Neural cell (in vitro differentiated cells): Measurements from ENCODE around the gene ERLIN1. TPM values are rescaled to one million over a fixed set of nuclear protein-coding genes. Genes with fewer than 3 reads are reported as not detected.

Source experiments
- H2AFZ ChIP-seq: fragments of 200-600, 300-800 bp; sonication (generic), shearing (Covaris generic); 2 replicates; pipeline ENCODE4 v1.6.0; 2014; ENCODE audit warnings: low read depth, mild to moderate bottlenecking, antibody characterized with exemption, low read length, moderate library complexity
- H3F3A ChIP-seq: fragments of 200-600 bp; shearing (Covaris generic); 2 replicates; pipeline ENCODE4 v1.6.1; 2016; ENCODE audit warnings: mild to moderate bottlenecking, moderate library complexity, mixed read lengths, antibody characterized with exemption, low read length; ENCODE audit not compliant: insufficient read depth, poor library complexity, severe bottlenecking
- H3K27ac ChIP-seq: fragments of 200-600, 300-800 bp; sonication (generic), shearing (Covaris generic); 2 replicates; pipeline ENCODE4 v1.5.1; 2014; ENCODE audit warnings: mild to moderate bottlenecking, low read length, moderate library complexity
- H3K27me3 ChIP-seq: fragments of 300-800, 200-600 bp; sonication (generic), shearing (Covaris generic); 2 replicates; pipeline ENCODE4 v1.6.0; 2014; ENCODE audit warnings: mild to moderate bottlenecking, low read depth, low read length, moderate library complexity; ENCODE audit not compliant: insufficient read depth
- H3K36me3 ChIP-seq: fragments of 300-800, 200-600 bp; sonication (generic), shearing (Covaris generic); 2 replicates; pipeline ENCODE4 v1.5.1; 2014; ENCODE audit warnings: mild to moderate bottlenecking, antibody characterized with exemption, low read length, moderate library complexity; ENCODE audit not compliant: insufficient read depth
- H3K4me2 ChIP-seq: fragments of 300-800, 200-600 bp; sonication (generic), shearing (Covaris generic); 2 replicates; pipeline ENCODE4 v1.6.0; 2014; ENCODE audit warnings: mild to moderate bottlenecking, low read length
- H3K4me3 ChIP-seq: fragments of 300-800, 200-600 bp; sonication (generic), shearing (Covaris generic); 2 replicates; pipeline ENCODE4 v1.5.1; 2014; ENCODE audit warnings: mild to moderate bottlenecking, low read length, moderate library complexity
- H3K79me2 ChIP-seq: fragments of 200-600 bp; shearing (Covaris generic); replicated peaks from 2 replicates; pipeline ENCODE4 v1.6.0; 2014; ENCODE audit warnings: mild to moderate bottlenecking, low read length, moderate library complexity; ENCODE audit not compliant: insufficient read depth
- H3K9ac ChIP-seq: fragments of 300-800, 200-600 bp; sonication (generic), shearing (Covaris generic); 2 replicates; pipeline ENCODE4 v1.6.1; 2016; ENCODE audit warnings: mild to moderate bottlenecking, low read length, mixed read lengths
- H3K9me2 ChIP-seq: fragments of 200-600 bp; shearing (Covaris generic); 2 replicates; pipeline ENCODE4 v1.6.1; 2016; ENCODE audit warnings: mild to moderate bottlenecking, low read length, mixed read lengths; ENCODE audit not compliant: insufficient read depth
- H3K9me3 ChIP-seq: fragments of 200-600, 300-800 bp; sonication (generic), shearing (Covaris generic); 2 replicates; pipeline ENCODE4 v1.6.1; 2016; ENCODE audit warnings: mild to moderate bottlenecking, mixed run types, low read length, moderate library complexity, mixed read lengths
- H4K20me1 ChIP-seq: fragments of 200-600 bp; shearing (Covaris generic); 2 replicates; pipeline ENCODE4 v1.6.1; 2016; ENCODE audit warnings: mild to moderate bottlenecking, mixed run types; ENCODE audit not compliant: insufficient read depth
- EP300 ChIP-seq: fragments of 450-650 bp; conservative IDR thresholded peaks from 2 replicates; pipeline ENCODE4 v1.6.1; 2014; ENCODE audit warnings: antibody characterized with exemption, mild to moderate bottlenecking, moderate library complexity; ENCODE audit not compliant: poor library complexity, severe bottlenecking
- EZH2 ChIP-seq: fragments of 200-600, 300-800 bp; shearing (Covaris generic), sonication (generic); IDR thresholded peaks from 2 replicates; pipeline ENCODE4 v1.6.1; 2014; ENCODE audit warnings: antibody characterized with exemption, low read length, borderline replicate concordance, mild to moderate bottlenecking; ENCODE audit not compliant: insufficient read depth, poor library complexity, severe bottlenecking
- MXI1 ChIP-seq: fragments of 450-650 bp; conservative IDR thresholded peaks from 2 replicates; pipeline ENCODE4 v1.6.1; 2014; ENCODE audit warnings: antibody characterized with exemption, mild to moderate bottlenecking; ENCODE audit not compliant: poor library complexity, severe bottlenecking
- POLR2AphosphoS5 ChIP-seq: IDR thresholded peaks from 2 replicates; pipeline ENCODE4 v1.6.1; 2012
- RAD21 ChIP-seq: fragments of 450-650 bp; conservative IDR thresholded peaks from 2 replicates; pipeline ENCODE4 v1.6.1; 2014; ENCODE audit warnings: antibody characterized with exemption, mild to moderate bottlenecking, moderate library complexity
- REST ChIP-seq: IDR thresholded peaks from 2 replicates; pipeline ENCODE4 v1.6.1; 2012; ENCODE audit warnings: borderline replicate concordance
- SMC3 ChIP-seq: fragments of 450-650 bp; conservative IDR thresholded peaks from 2 replicates; pipeline ENCODE4 v1.6.1; 2014; ENCODE audit warnings: antibody characterized with exemption, mild to moderate bottlenecking, moderate library complexity; ENCODE audit not compliant: poor library complexity
- TAF1 ChIP-seq: IDR thresholded peaks from 2 replicates; pipeline ENCODE4 v1.6.1; 2012; ENCODE audit warnings: low read depth
- polyA plus RNA-seq: library from polyadenylated mRNA; depleted of rRNA; stranded (reverse); fragments of >200 nt; gene quantifications from 2 replicates; pipeline ENCODE4 v1.2.3, GENCODE V29; 2014
- TF ChIP-seq, protein P1 (sequence below): fragments of 450-650 bp; IDR thresholded peaks from 2 replicates; pipeline ENCODE4 v1.5.1; 2014; ENCODE audit warnings: antibody characterized with exemption, mild to moderate bottlenecking, moderate library complexity; ENCODE audit not compliant: poor library complexity, severe bottlenecking

ERLIN1 gene
- polyA plus RNA-seq, 1 donor from 2014 or later, result 6.5 TPM

DNA sequence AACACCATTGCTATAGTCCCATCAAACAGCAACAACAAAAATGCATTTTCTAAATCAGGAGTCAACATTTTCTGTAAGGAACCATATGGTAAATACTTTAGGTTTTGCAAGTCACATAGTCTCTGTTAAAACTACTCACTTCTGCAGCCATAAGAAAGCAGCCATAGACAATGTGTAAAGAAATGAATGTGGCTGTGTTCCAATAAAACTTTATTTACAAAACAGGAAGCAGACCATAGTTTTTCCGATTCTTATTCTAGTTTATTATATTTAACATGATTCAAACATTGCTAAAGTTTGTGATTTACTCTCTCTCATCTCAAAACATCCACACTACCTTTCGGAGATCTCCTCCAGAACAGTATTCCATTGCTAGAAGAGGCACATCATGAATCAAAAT is 36.7 kb upstream of the ERLIN1 start:
- Histone ChIP-seq H4K20me1 (no peaks in the 10 kb centered on the region), H3K4me3 (no peak overlapping the region), H3K9me2 (no peaks in the 10 kb centered on the region), H3K27me3 (no peaks in the 10 kb centered on the region), H3K27ac (no peak overlapping the region), H3K36me3 (peaks cover 15% of the 10 kb centered on the region), H3K4me2 (no peak overlapping the region), H3K79me2 (peaks cover 22% of the 10 kb centered on the region), H3F3A (no peaks in the 10 kb centered on the region), H3K9ac (no peak overlapping the region), H3K9me3 (no peaks in the 10 kb centered on the region), H2AFZ (no peak overlapping the region)
- TF ChIP-seq MXI1, result no peak
- no peak for TF ChIP-seq SMC3

DNA sequence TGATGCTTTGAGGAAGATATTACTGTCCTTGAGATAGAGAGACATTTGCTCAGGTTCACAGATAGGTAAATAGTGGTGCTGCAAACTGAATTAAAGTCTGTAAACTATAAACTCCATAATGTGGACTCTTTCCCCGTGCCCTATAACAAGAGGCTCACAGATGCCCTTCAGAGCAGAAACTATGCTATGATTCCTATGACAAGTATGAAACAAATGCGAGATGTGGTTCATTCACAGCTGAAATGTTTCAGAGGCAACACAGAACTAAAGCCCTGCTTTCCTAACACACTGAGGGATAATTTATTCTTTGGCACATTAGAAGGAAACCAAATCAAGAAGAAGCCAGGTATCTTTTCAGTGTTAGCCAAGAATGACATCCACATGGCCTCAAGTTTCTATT is 30.2 kb upstream of the ERLIN1 start:
- Histone ChIP-seq H3K9me2 (no peaks in the 10 kb centered on the region), H3K9ac (no peak overlapping the region), H3K4me3 (no peak overlapping the region), H2AFZ (no peak overlapping the region), H3K9me3 (no peaks in the 10 kb centered on the region), H3K27me3 (no peaks in the 10 kb centered on the region), H3K27ac (no peak overlapping the region), H3K4me2 (no peak overlapping the region), H4K20me1 (no peaks in the 10 kb centered on the region), H3K79me2 (no peaks in the 10 kb centered on the region), H3K36me3 (peaks cover 20% of the 10 kb centered on the region), H3F3A (no peaks in the 10 kb centered on the region)
- TF ChIP-seq SMC3, result no peak
- TF ChIP-seq MXI1, result no peak
- TF ChIP-seq, protein P1, sequence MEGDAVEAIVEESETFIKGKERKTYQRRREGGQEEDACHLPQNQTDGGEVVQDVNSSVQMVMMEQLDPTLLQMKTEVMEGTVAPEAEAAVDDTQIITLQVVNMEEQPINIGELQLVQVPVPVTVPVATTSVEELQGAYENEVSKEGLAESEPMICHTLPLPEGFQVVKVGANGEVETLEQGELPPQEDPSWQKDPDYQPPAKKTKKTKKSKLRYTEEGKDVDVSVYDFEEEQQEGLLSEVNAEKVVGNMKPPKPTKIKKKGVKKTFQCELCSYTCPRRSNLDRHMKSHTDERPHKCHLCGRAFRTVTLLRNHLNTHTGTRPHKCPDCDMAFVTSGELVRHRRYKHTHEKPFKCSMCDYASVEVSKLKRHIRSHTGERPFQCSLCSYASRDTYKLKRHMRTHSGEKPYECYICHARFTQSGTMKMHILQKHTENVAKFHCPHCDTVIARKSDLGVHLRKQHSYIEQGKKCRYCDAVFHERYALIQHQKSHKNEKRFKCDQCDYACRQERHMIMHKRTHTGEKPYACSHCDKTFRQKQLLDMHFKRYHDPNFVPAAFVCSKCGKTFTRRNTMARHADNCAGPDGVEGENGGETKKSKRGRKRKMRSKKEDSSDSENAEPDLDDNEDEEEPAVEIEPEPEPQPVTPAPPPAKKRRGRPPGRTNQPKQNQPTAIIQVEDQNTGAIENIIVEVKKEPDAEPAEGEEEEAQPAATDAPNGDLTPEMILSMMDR, result no peak
- TF ChIP-seq RAD21, result no peak
- TF ChIP-seq EZH2, result no peak
- TF ChIP-seq REST, result no peak
- TF ChIP-seq EP300, result no peak
- no peak for TF ChIP-seq POLR2AphosphoS5
- TF ChIP-seq TAF1, result no peak

DNA sequence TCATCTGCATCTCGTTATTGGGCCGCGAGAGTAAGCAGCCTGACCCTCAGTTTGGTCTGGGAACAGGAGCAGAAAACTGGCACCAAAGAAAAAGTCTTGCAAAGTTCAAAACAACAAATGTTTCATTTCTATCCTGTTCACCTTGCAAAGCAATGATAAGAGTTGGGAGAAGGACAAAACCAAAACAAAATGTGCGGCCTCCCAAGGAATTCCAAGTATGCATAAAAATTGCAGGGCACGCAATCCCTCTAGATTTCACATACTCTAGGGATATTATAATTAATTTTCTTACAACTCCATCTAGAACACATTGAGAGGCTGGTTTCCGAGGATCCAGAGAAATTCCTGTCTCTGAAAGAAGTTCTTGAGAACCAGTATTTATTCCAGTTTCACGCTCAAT is 23.5 kb upstream of the ERLIN1 start:
- H3K27me3 ChIP-seq, result no peaks in the 10 kb centered on the region
- peaks cover 11% of the 10 kb centered on the region for H3K36me3 ChIP-seq
- H3K9me2 ChIP-seq, result no peaks in the 10 kb centered on the region
- no peaks in the 10 kb centered on the region for H3F3A ChIP-seq
- H2AFZ ChIP-seq, result no peak overlapping the region
- TF ChIP-seq RAD21 (no peak), REST (no peak), POLR2AphosphoS5 (no peak), EZH2 (no peak), TAF1 (no peak), MXI1 (no peak), SMC3 (no peak), EP300 (no peak)
- TF ChIP-seq, protein P1, result no peak
- H4K20me1 ChIP-seq, result no peaks in the 10 kb centered on the region
- no peak overlapping the region for H3K9ac ChIP-seq
- H3K4me2 ChIP-seq, result no peak overlapping the region
- H3K27ac ChIP-seq, result no peak overlapping the region
- no peaks in the 10 kb centered on the region for H3K9me3 ChIP-seq
- H3K4me3 ChIP-seq, result no peak overlapping the region
- H3K79me2 ChIP-seq, result no peaks in the 10 kb centered on the region
